Lung (tissue), 12 donors: Measurements from ENCODE around the gene LSM10. TPM values are rescaled to one million over a fixed set of nuclear protein-coding genes. Genes with fewer than 3 reads are reported as not detected.

Source experiments
- ATAC-seq: fragments of 200-7000 bp; cut with Tn5 transposase; one replicate; pipeline ENCODE4 v1.9.1; 2020; ENCODE audit warnings: moderate number of reproducible peaks; ENCODE audit not compliant: insufficient read depth, low FRiP score
- DNase-seq, 3 donors: peaks; one replicate each; pipeline ENCODE4 v3.0.0-alpha.2; 2013 to 2017
- H3K27ac ChIP-seq, 2 donors: one replicate each; pipeline ENCODE4 v1.5.1; 2013; ENCODE audit warnings: mild to moderate bottlenecking in 2 of 2, moderate library complexity in 2 of 2, control low read depth in 1 of 2, inconsistent platforms in 1 of 2, low read depth in 1 of 2, low read length in 1 of 2
- H3K27me3 ChIP-seq, 3 donors: one replicate each; pipeline ENCODE4 v1.5.1; 2013; ENCODE audit warnings: low read length in 2 of 3; ENCODE audit not compliant: control insufficient read depth in 3 of 3, insufficient read depth in 3 of 3
- H3K36me3 ChIP-seq, 4 donors: one replicate each; pipeline ENCODE4 v1.5.1; 2013; ENCODE audit warnings: low read length in 4 of 4, mild to moderate bottlenecking in 1 of 4, moderate library complexity in 1 of 4; ENCODE audit not compliant: control insufficient read depth in 4 of 4, insufficient read depth in 4 of 4
- H3K4me1 ChIP-seq, 5 donors: one replicate each; pipeline ENCODE4 v1.5.1; 2013; ENCODE audit warnings: low read length in 5 of 5, mild to moderate bottlenecking in 2 of 5, moderate library complexity in 1 of 5; ENCODE audit not compliant: control insufficient read depth in 5 of 5, insufficient read depth in 5 of 5
- H3K4me3 ChIP-seq: one replicate; pipeline ENCODE4 v1.5.1; 2013; ENCODE audit warnings: mild to moderate bottlenecking, control low read depth, moderate library complexity
- H3K9ac ChIP-seq, 2 donors: one replicate each; pipeline ENCODE4 v1.5.1; 2013; ENCODE audit warnings: low read length in 2 of 2, control low read depth in 1 of 2; ENCODE audit not compliant: insufficient read depth in 1 of 2
- H3K9me3 ChIP-seq, 4 donors: one replicate each; pipeline ENCODE4 v1.5.1; 2013; ENCODE audit warnings: low read length in 3 of 4, mild to moderate bottlenecking in 1 of 4, moderate library complexity in 1 of 4; ENCODE audit not compliant: control insufficient read depth in 4 of 4, insufficient read depth in 3 of 4
- WGBS, 2 donors: extraction: QIAGEN DNeasy Blood & Tissue Kit; methylation state at CpG; one replicate each; pipeline ENCODE4 v1.1.7; 2013; 5-methylcytosine and 5-hydroxymethylcytosine counted together
- polyA plus RNA-seq, 2 donors: library from polyadenylated mRNA; stranded (reverse); fragments of 200-250 nt; gene quantifications; one replicate each; pipeline ENCODE4 v1.2.1, GENCODE V29; 2013
- total RNA-seq, 2 donors: library from RNA; depleted of rRNA in 1 of 2; stranded (reverse); fragments of >200 nt in 1 of 2; gene quantifications; one replicate each; pipeline ENCODE4 v1.2.1, GENCODE V29; 2014 to 2021
- TF ChIP-seq, protein P1 (sequence below): IDR thresholded peaks from 2 replicates; pipeline ENCODE4 v1.5.1; 2012; ENCODE audit warnings: mild to moderate bottlenecking; ENCODE audit errors: control extremely low read depth, extremely low read depth
- donor health status: control.
- donor health status: control.
- donor health status: Bipolar disorder and iron deficiency.
- donor health status: healthy.
- donor health status: DM: yes; HTN: yes; CAD: no.

The LSM10 gene
- total and polyA plus RNA-seq, 4 donors, result 10.7 to 70.6 (median 44.8) TPM

DNA sequence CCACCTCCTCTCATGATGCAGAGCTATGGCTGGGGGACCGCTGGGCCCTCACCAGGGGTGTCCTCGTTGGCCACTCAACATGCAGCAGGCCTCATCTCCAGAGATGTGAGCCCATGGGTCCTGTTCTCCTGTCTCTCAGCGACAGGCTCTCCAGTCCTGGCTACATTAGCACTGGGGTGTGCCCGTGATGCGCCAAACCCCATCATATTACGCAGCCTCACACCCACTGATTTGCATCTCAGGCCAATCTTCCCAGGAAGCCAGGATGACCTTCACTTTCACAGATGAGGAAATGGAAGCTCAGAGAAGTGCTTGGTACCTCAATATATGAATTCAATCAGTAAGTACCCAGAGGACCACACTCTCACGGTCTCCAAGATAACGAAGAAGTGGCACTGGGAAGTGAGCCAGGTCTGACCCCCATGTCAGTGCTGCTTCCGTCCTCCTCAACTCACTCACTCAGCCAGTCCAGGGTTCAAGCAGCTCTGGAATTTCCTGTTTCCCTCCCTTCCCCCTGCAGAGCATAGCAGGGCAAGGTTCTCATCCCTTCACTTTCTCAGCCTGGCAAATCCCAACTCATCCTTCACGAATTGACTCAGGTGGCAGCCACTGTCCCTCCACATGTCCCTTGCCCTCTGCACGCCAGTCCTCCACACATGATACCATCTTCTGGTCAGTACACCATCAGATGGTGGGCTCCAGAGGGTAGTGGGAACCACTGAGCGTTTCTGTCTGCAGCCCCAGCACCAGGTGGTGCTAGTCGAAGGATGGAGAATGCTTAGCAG, 45.4 kb downstream of the LSM10 start:
- ATAC-seq (no peak), DNase-seq (peak; percentile 34 to 83 (median 63))
- Histone ChIP-seq H3K9ac (no peak overlapping the region), H3K4me1 (peaks cover 0 to 37% (median 10%) of the 10 kb centered on the region in 5 donors), H3K4me3 (no peak overlapping the region), H3K27me3 (no peaks in the 10 kb centered on the region), H3K27ac (peak overlapping the region in 1 of 2 donors; percentile 27), H3K9me3 (no peaks in the 10 kb centered on the region), H3K36me3 (peaks cover 6 to 48% (median 16%) of the 10 kb centered on the region in 4 donors)
- 77 to 89% methylated on average over 13 of the region's 13 CpGs for WGBS, 2 donors
- TF ChIP-seq, protein P1, sequence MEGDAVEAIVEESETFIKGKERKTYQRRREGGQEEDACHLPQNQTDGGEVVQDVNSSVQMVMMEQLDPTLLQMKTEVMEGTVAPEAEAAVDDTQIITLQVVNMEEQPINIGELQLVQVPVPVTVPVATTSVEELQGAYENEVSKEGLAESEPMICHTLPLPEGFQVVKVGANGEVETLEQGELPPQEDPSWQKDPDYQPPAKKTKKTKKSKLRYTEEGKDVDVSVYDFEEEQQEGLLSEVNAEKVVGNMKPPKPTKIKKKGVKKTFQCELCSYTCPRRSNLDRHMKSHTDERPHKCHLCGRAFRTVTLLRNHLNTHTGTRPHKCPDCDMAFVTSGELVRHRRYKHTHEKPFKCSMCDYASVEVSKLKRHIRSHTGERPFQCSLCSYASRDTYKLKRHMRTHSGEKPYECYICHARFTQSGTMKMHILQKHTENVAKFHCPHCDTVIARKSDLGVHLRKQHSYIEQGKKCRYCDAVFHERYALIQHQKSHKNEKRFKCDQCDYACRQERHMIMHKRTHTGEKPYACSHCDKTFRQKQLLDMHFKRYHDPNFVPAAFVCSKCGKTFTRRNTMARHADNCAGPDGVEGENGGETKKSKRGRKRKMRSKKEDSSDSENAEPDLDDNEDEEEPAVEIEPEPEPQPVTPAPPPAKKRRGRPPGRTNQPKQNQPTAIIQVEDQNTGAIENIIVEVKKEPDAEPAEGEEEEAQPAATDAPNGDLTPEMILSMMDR, result no peak

DNA sequence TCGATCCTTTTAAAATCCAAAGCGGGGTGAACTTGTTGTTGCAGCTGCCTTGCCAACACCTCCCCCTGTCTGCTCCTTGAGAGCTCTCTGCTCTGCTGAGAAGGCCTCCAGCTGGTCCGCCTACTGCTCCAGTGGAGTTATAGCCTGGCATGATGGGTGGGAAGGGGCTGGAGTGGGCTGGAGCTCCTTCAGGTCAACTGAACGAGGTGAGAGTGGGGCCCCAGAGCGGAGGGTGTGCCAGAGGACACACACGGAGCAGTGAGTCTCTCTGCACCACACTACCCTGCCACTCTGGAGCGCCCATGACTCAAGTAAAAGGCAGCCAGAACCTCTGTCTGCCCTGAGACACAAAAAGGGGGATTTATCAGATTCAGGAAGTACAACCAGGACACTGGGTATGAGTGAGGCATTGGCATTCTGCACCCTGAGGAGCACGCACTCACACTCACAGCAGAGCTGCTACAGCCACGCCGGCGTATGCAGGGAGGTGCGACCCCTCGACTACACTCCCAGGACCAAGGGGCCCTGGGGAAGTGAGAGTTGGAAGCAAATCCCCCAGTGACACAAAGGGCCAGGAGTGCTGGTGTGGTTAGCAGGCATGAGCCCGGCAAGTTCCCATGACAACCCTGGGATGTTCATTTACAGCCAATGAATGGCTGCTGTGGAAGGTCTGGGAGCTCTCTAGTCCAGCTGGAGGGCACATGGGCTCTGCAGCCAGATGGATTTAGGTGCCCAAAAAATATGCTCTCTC, 46.3 kb downstream of the LSM10 start:
- peak; percentile 74 to 82 (median 74) for DNase-seq
- 55 to 59% methylated on average over 14 of the region's 14 CpGs for WGBS, 2 donors
- H3K36me3 ChIP-seq, result peaks cover 10 to 53% (median 17%) of the 10 kb centered on the region in 4 donors
- peaks cover 0 to 37% (median 10%) of the 10 kb centered on the region in 5 donors for H3K4me1 ChIP-seq
- TF ChIP-seq, protein P1, result no peak
- peak overlapping the region in 1 of 2 donors; percentile 27 for H3K27ac ChIP-seq
- peak; percentile 29 for ATAC-seq
- H3K27me3 ChIP-seq, result no peaks in the 10 kb centered on the region
- no peak overlapping the region for H3K9ac ChIP-seq
- no peaks in the 10 kb centered on the region for H3K9me3 ChIP-seq
- no peak overlapping the region for H3K4me3 ChIP-seq

DNA sequence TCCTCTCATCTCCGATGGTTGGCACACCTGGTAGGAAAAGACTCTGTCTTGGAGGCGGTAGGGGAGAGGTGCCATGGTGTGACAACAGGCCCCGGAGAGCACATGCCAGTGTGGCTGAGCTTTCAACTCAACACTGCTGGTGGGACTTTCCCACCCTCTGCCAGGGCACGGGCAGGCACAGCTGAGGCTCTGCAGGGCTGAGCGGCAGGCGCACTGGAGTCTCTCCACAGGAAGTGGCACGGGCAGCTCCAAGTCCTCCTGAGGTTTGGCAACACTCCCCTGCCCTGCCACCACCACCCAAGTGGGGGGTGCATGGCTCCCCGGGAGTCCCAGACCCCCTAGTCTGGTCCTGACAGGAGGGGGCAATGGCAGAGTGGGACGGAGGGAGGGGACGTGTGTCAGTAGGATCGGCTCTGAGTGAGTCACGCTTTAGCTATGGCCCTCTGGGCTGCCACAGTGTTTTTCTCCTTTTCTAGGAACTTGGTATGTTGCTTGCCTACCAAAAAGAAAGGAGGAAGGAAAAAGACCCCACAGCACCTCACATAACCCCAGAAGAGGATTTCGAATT, 47.0 kb downstream of the LSM10 start:
- ATAC-seq, result peak; percentile 70
- Histone ChIP-seq H3K4me1 (peaks cover 0 to 37% (median 10%) of the 10 kb centered on the region in 5 donors), H3K4me3 (no peak overlapping the region), H3K36me3 (peaks cover 11 to 54% (median 17%) of the 10 kb centered on the region in 4 donors), H3K27ac (peak overlapping the region in 1 of 2 donors; percentile 27), H3K9me3 (no peaks in the 10 kb centered on the region), H3K9ac (no peak overlapping the region), H3K27me3 (no peaks in the 10 kb centered on the region)
- WGBS, 2 donors, result 16 to 31% methylated on average over 13 of the region's 13 CpGs
- DNase-seq, result no peak
- TF ChIP-seq, protein P1, result no peak
